Neural cell (in vitro differentiated cells): ENCODE data around the gene INMT. TPM values are rescaled to one million over a fixed set of nuclear protein-coding genes. Genes with fewer than 3 reads are reported as not detected.

ENCODE experiments used
- H2AFZ ChIP-seq: fragments of 200-600, 300-800 bp; sonication (generic), shearing (Covaris generic); 2 replicates; pipeline ENCODE4 v1.6.0; 2014; ENCODE audit warnings: low read depth, mild to moderate bottlenecking, antibody characterized with exemption, low read length, moderate library complexity
- H3F3A ChIP-seq: fragments of 200-600 bp; shearing (Covaris generic); 2 replicates; pipeline ENCODE4 v1.6.1; 2016; ENCODE audit warnings: mild to moderate bottlenecking, moderate library complexity, mixed read lengths, antibody characterized with exemption, low read length; ENCODE audit not compliant: insufficient read depth, poor library complexity, severe bottlenecking
- H3K27ac ChIP-seq: fragments of 200-600, 300-800 bp; sonication (generic), shearing (Covaris generic); 2 replicates; pipeline ENCODE4 v1.5.1; 2014; ENCODE audit warnings: mild to moderate bottlenecking, low read length, moderate library complexity
- H3K27me3 ChIP-seq: fragments of 300-800, 200-600 bp; sonication (generic), shearing (Covaris generic); 2 replicates; pipeline ENCODE4 v1.6.0; 2014; ENCODE audit warnings: mild to moderate bottlenecking, low read depth, low read length, moderate library complexity; ENCODE audit not compliant: insufficient read depth
- H3K36me3 ChIP-seq: fragments of 300-800, 200-600 bp; sonication (generic), shearing (Covaris generic); 2 replicates; pipeline ENCODE4 v1.5.1; 2014; ENCODE audit warnings: mild to moderate bottlenecking, antibody characterized with exemption, low read length, moderate library complexity; ENCODE audit not compliant: insufficient read depth
- H3K4me2 ChIP-seq: fragments of 300-800, 200-600 bp; sonication (generic), shearing (Covaris generic); 2 replicates; pipeline ENCODE4 v1.6.0; 2014; ENCODE audit warnings: mild to moderate bottlenecking, low read length
- H3K4me3 ChIP-seq: fragments of 300-800, 200-600 bp; sonication (generic), shearing (Covaris generic); 2 replicates; pipeline ENCODE4 v1.5.1; 2014; ENCODE audit warnings: mild to moderate bottlenecking, low read length, moderate library complexity
- H3K79me2 ChIP-seq: fragments of 200-600 bp; shearing (Covaris generic); replicated peaks from 2 replicates; pipeline ENCODE4 v1.6.0; 2014; ENCODE audit warnings: mild to moderate bottlenecking, low read length, moderate library complexity; ENCODE audit not compliant: insufficient read depth
- H3K9ac ChIP-seq: fragments of 300-800, 200-600 bp; sonication (generic), shearing (Covaris generic); 2 replicates; pipeline ENCODE4 v1.6.1; 2016; ENCODE audit warnings: mild to moderate bottlenecking, low read length, mixed read lengths
- H3K9me2 ChIP-seq: fragments of 200-600 bp; shearing (Covaris generic); 2 replicates; pipeline ENCODE4 v1.6.1; 2016; ENCODE audit warnings: mild to moderate bottlenecking, low read length, mixed read lengths; ENCODE audit not compliant: insufficient read depth
- H3K9me3 ChIP-seq: fragments of 200-600, 300-800 bp; sonication (generic), shearing (Covaris generic); 2 replicates; pipeline ENCODE4 v1.6.1; 2016; ENCODE audit warnings: mild to moderate bottlenecking, mixed run types, low read length, moderate library complexity, mixed read lengths
- H4K20me1 ChIP-seq: fragments of 200-600 bp; shearing (Covaris generic); 2 replicates; pipeline ENCODE4 v1.6.1; 2016; ENCODE audit warnings: mild to moderate bottlenecking, mixed run types; ENCODE audit not compliant: insufficient read depth
- CTCF ChIP-seq: fragments of 450-650 bp; IDR thresholded peaks from 2 replicates; pipeline ENCODE4 v1.5.1; 2014; ENCODE audit warnings: antibody characterized with exemption, mild to moderate bottlenecking, moderate library complexity; ENCODE audit not compliant: poor library complexity, severe bottlenecking
- EP300 ChIP-seq: fragments of 450-650 bp; conservative IDR thresholded peaks from 2 replicates; pipeline ENCODE4 v1.6.1; 2014; ENCODE audit warnings: antibody characterized with exemption, mild to moderate bottlenecking, moderate library complexity; ENCODE audit not compliant: poor library complexity, severe bottlenecking
- EZH2 ChIP-seq: fragments of 200-600, 300-800 bp; shearing (Covaris generic), sonication (generic); IDR thresholded peaks from 2 replicates; pipeline ENCODE4 v1.6.1; 2014; ENCODE audit warnings: antibody characterized with exemption, low read length, borderline replicate concordance, mild to moderate bottlenecking; ENCODE audit not compliant: insufficient read depth, poor library complexity, severe bottlenecking
- MXI1 ChIP-seq: fragments of 450-650 bp; conservative IDR thresholded peaks from 2 replicates; pipeline ENCODE4 v1.6.1; 2014; ENCODE audit warnings: antibody characterized with exemption, mild to moderate bottlenecking; ENCODE audit not compliant: poor library complexity, severe bottlenecking
- POLR2AphosphoS5 ChIP-seq: IDR thresholded peaks from 2 replicates; pipeline ENCODE4 v1.6.1; 2012
- RAD21 ChIP-seq: fragments of 450-650 bp; conservative IDR thresholded peaks from 2 replicates; pipeline ENCODE4 v1.6.1; 2014; ENCODE audit warnings: antibody characterized with exemption, mild to moderate bottlenecking, moderate library complexity
- REST ChIP-seq: IDR thresholded peaks from 2 replicates; pipeline ENCODE4 v1.6.1; 2012; ENCODE audit warnings: borderline replicate concordance
- SMC3 ChIP-seq: fragments of 450-650 bp; conservative IDR thresholded peaks from 2 replicates; pipeline ENCODE4 v1.6.1; 2014; ENCODE audit warnings: antibody characterized with exemption, mild to moderate bottlenecking, moderate library complexity; ENCODE audit not compliant: poor library complexity
- TAF1 ChIP-seq: IDR thresholded peaks from 2 replicates; pipeline ENCODE4 v1.6.1; 2012; ENCODE audit warnings: low read depth
- polyA plus RNA-seq: library from polyadenylated mRNA; depleted of rRNA; stranded (reverse); fragments of >200 nt; gene quantifications from 2 replicates; pipeline ENCODE4 v1.2.3, GENCODE V29; 2014

INMT gene
- polyA plus RNA-seq, 1 donor from 2014 or later, result 0.66 TPM

- Histone ChIP-seq H3K9me2 (no peaks in the 10 kb centered on the region), H3K4me3 (no peak overlapping the region), H4K20me1 (no peaks in the 10 kb centered on the region), H3F3A (no peaks in the 10 kb centered on the region), H3K27me3 (no peaks in the 10 kb centered on the region), H3K36me3 (no peaks in the 10 kb centered on the region), H3K9ac (no peak overlapping the region), H3K4me2 (no peak overlapping the region), H3K27ac (no peak overlapping the region), H3K79me2 (peaks cover 3% of the 10 kb centered on the region), H2AFZ (no peak overlapping the region), H3K9me3 (no peaks in the 10 kb centered on the region)
- TF ChIP-seq CTCF (no peak), REST (no peak), SMC3 (no peak), POLR2AphosphoS5 (no peak), MXI1 (no peak), EP300 (no peak), EZH2 (no peak), RAD21 (no peak), TAF1 (no peak)
These were observed 24.1 kb downstream of the INMT start for GRCh38 chr7:30775992-30776391.

- TF ChIP-seq EZH2 (no peak), RAD21 (no peak), SMC3 (no peak), POLR2AphosphoS5 (no peak), MXI1 (no peak), EP300 (no peak), REST (no peak), TAF1 (no peak), CTCF (no peak)
These were observed 25.0 kb downstream of the INMT start for GRCh38 chr7:30776971-30777370.

More at GRCh38 chr7:30776971-30777370, 25.0 kb downstream of the INMT start:
- Histone ChIP-seq H4K20me1 (no peaks in the 10 kb centered on the region), H3F3A (no peaks in the 10 kb centered on the region), H3K4me2 (no peak overlapping the region), H3K9ac (no peak overlapping the region), H3K27ac (no peak overlapping the region), H3K79me2 (peaks cover 3% of the 10 kb centered on the region), H3K4me3 (no peak overlapping the region), H3K36me3 (no peaks in the 10 kb centered on the region), H3K9me3 (no peaks in the 10 kb centered on the region), H3K27me3 (no peaks in the 10 kb centered on the region), H2AFZ (no peak overlapping the region), H3K9me2 (no peaks in the 10 kb centered on the region)
